ENCODE measurements around the gene ZNF565.
A peak's percentile ranks its signal among the peaks of the same experiment; 100 is the strongest.
"Not testable (repeated sequence)": the region's sequence is repeated elsewhere in the genome, so short reads cannot be mapped to it uniquely, and the experiment has no call there.

ZNF565 gene

GRCh38 chr19:36149673-36150406 lies 64.6 kb downstream of the ZNF565 start:
- no peak for DNase-seq

DNA sequence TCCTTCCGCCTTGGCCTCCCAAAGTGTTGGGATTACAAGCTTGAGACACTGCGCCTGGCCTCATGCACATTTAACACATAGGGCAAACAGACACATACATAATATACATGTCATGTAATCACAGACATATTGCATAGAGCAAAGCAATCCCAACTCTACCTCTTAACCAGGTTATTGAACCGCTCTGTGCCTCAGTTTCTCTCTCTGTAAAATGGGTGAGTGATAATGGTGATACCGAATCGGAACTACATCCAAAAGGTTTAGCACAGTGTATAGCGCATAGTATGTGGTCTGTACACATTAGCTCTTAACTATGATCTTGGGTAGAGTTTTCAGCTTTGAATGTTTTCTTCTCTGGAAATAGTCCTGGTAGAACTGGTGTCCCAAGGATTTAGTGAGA lies 69.8 kb downstream of the ZNF565 start:
- DNase-seq = no peak

GRCh38 chr19:36142496-36142895 lies 72.0 kb downstream of the ZNF565 start:
- no peak for DNase-seq

- no peak for DNase-seq
These were observed 72.4 kb downstream of the ZNF565 start for GRCh38 chr19:36142046-36142445.

- DNase-seq = peak; percentile 93
These were observed 73.2 kb downstream of the ZNF565 start for GRCh38 chr19:36141039-36141927.

GRCh38 chr19:36140304-36141038 lies 74.0 kb downstream of the ZNF565 start:
- DNase-seq = no peak

- DNase-seq = peak; percentile 94
These were observed 74.8 kb downstream of the ZNF565 start, which contains the start of gene CAPNS1 for GRCh38 chr19:36139473-36140303. TSS of gene CAPNS1 (plus strand) at chr19:36140066. CDS start at chr19:36141012, 946 bp downstream.

- DNase-seq = no peak
These were observed 75.4 kb downstream of the ZNF565 start for GRCh38 chr19:36139120-36139472.

GRCh38 chr19:36136964-36137686 lies 77.3 kb downstream of the ZNF565 start:
- DNase-seq = no peak

- DNase-seq = not testable (repeated sequence)
These were observed 79.6 kb downstream of the ZNF565 start for GRCh38 chr19:36134867-36135266.
